ENCODE measurements around the gene TIMELESS.

The TIMELESS gene

GRCh38 chr12:56414401-56414800 is 34.8 kb downstream of the TIMELESS start:
- H3K27ac ChIP-seq (ENCODE audit: extremely low read depth, low read depth, low read length): no peak overlapping the region
- TF ChIP-seq ZNF433 (tag by site-specific recombination; IDR thresholded peaks at IDR 0.05; ENCODE audit: low read depth) (no peak), BCL11B (tag by site-specific recombination; IDR thresholded peaks at IDR 0.05; ENCODE audit: low read depth) (no peak)
- peaks cover 27 to 57% of the 10 kb centered on the region in 2 experiments for H3K36me3 ChIP-seq (ENCODE audit: control insufficient read depth in 2 of 2, insufficient read depth in 1 of 2, low read length in 2 of 2)
- H3K9me3 ChIP-seq (ENCODE audit: control insufficient read depth, insufficient read depth, low read depth, low read length): no peaks in the 10 kb centered on the region
- POLR2A ChIA-PET: no interaction called here
- CTCF ChIA-PET: interaction anchor here (0.6 to 1.1 kb wide), 3 partner anchors 50 to 144 kb away, joined by 3 to 6 read pairs (median 3); no protein-coding TSS in a partner anchor
- H3K4me3 ChIP-seq (ENCODE audit: low read depth, low read length): no peak overlapping the region
- no peaks in the 10 kb centered on the region for H3K4me1 ChIP-seq (ENCODE audit: control insufficient read depth, insufficient read depth, low read length)

GRCh38 chr12:56413392-56413791 is 35.8 kb downstream of the TIMELESS start:
- TF ChIP-seq ZNF24 (tag by site-specific recombination; IDR thresholded peaks at IDR 0.05) (no peak), ZNF138 (tag by site-specific recombination; IDR thresholded peaks at IDR 0.05; ENCODE audit: borderline replicate concordance) (no peak), MYNN (tag by site-specific recombination; IDR thresholded peaks at IDR 0.05; ENCODE audit: borderline replicate concordance) (no peak), SETDB1 (IDR thresholded peaks at IDR 0.05; ENCODE audit: insufficient read length, low read length) (no peak), AEBP2 (tag by site-specific recombination; IDR thresholded peaks at IDR 0.05; ENCODE audit: borderline replicate concordance) (no peak), ZNF292 (tag by site-specific recombination; IDR thresholded peaks at IDR 0.05; ENCODE audit: borderline replicate concordance, low read depth) (no peak), ZBTB17 (tag by site-specific recombination; IDR thresholded peaks at IDR 0.05) (no peak), KLF9 (tag by site-specific recombination; IDR thresholded peaks at IDR 0.05; ENCODE audit: low read depth) (peak; percentile 52), HOXD13 (CRISPR knock-in tag; IDR thresholded peaks at IDR 0.05; ENCODE audit: borderline replicate concordance) (no peak), ZNF626 (tag by site-specific recombination; IDR thresholded peaks at IDR 0.05) (no peak), ZNF214 (tag by site-specific recombination; IDR thresholded peaks at IDR 0.05; ENCODE audit: borderline replicate concordance) (no peak), ZBTB48 (tag by site-specific recombination; IDR thresholded peaks at IDR 0.05) (no peak), EGR2 (tag by site-specific recombination; IDR thresholded peaks at IDR 0.05; ENCODE audit: low read depth) (peak; percentile 38; the same call in 1 of the 2 replicates), SP2 (tag by site-specific recombination; IDR thresholded peaks at IDR 0.05) (no peak), ZNF837 (tag by site-specific recombination; IDR thresholded peaks at IDR 0.05) (no peak), ZNF501 (tag by site-specific recombination; IDR thresholded peaks at IDR 0.05) (no peak), ZNF350 (tag by site-specific recombination; IDR thresholded peaks at IDR 0.05) (no peak), BCL11A (tag by site-specific recombination; IDR thresholded peaks at IDR 0.05; ENCODE audit: low read depth) (no peak), ZNF514 (tag by site-specific recombination; IDR thresholded peaks at IDR 0.05) (no peak), PRDM10 (tag by site-specific recombination; IDR thresholded peaks at IDR 0.05) (peak; percentile 33), CTCF (tag by site-specific recombination; IDR thresholded peaks at IDR 0.05) (no peak), ZNF560 (tag by site-specific recombination; IDR thresholded peaks at IDR 0.05; ENCODE audit: borderline replicate concordance) (no peak), OSR2 (tag by site-specific recombination; IDR thresholded peaks at IDR 0.05) (no peak), ZNF658 (tag by site-specific recombination; IDR thresholded peaks at IDR 0.05) (no peak), KLF1 (tag by site-specific recombination; IDR thresholded peaks at IDR 0.05) (0 out of 2 replicates have a peak, but pooled peaks have one; percentile 15), ZNF133 (tag by site-specific recombination; IDR thresholded peaks at IDR 0.05) (no peak)
- CTCF ChIA-PET: no interaction called here
- peaks cover 17 to 48% of the 10 kb centered on the region in 2 experiments for H3K36me3 ChIP-seq (ENCODE audit: control insufficient read depth in 2 of 2, insufficient read depth in 1 of 2, low read length in 2 of 2)
- no peak overlapping the region for H3K27ac ChIP-seq (ENCODE audit: extremely low read depth, low read depth, low read length)
- H3K4me3 ChIP-seq (ENCODE audit: low read depth, low read length): no peak overlapping the region
- H3K9me3 ChIP-seq (ENCODE audit: control insufficient read depth, insufficient read depth, low read depth, low read length): no peaks in the 10 kb centered on the region
- POLR2A ChIA-PET: no interaction called here
- no peaks in the 10 kb centered on the region for H3K4me1 ChIP-seq (ENCODE audit: control insufficient read depth, insufficient read depth, low read length)
